HUES48 (cell line): ENCODE results near the gene TIPARP.
A peak's percentile ranks its signal among the peaks of the same experiment; 100 is the strongest.

ENCODE experiments used
- H3K27ac ChIP-seq: one replicate; pipeline ENCODE4 v1.7.0; 2013; ENCODE audit warnings: low read depth, low read length, inconsistent platforms
- H3K27me3 ChIP-seq: 2 replicates; pipeline ENCODE4 v1.6.1; 2013; ENCODE audit warnings: mild to moderate bottlenecking, low read length; ENCODE audit not compliant: control insufficient read depth, insufficient read depth
- H3K36me3 ChIP-seq: 2 replicates; pipeline ENCODE4 v1.6.1; 2013; ENCODE audit warnings: low read length; ENCODE audit not compliant: control insufficient read depth, insufficient read depth
- H3K4me1 ChIP-seq: 2 replicates; pipeline ENCODE4 v1.6.1; 2013; ENCODE audit warnings: mild to moderate bottlenecking, low read length; ENCODE audit not compliant: control insufficient read depth, insufficient read depth
- H3K4me3 ChIP-seq: 2 replicates; pipeline ENCODE4 v1.5.1; 2013; ENCODE audit warnings: mild to moderate bottlenecking, low read depth, low read length
- H3K9ac ChIP-seq: 2 replicates; pipeline ENCODE4 v1.6.1; 2013; ENCODE audit warnings: mild to moderate bottlenecking, low read depth, low read length, moderate library complexity
- H3K9me3 ChIP-seq: 2 replicates; pipeline ENCODE4 v1.6.1; 2013; ENCODE audit warnings: low read length; ENCODE audit not compliant: control insufficient read depth, insufficient read depth

TIPARP gene

DNA sequence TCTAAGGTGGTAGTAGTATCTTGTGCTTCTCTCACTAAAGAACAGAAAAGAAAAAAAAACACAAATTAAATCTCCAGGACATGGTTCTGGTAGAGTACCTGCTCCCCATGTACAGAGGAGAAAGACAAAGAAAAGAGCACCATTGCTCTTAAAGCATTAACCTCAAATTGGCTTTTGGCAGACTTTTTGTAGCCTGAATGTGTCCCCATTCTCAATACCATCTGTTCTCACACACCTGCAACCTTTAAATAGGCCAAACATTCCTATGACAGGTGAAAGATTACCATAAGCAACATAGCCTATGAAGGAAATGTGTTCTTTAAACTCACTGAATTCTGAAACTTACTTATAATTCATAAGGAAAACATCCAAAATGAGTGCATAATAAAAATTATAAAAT, 68.0 kb downstream of the TIPARP start:
- Histone ChIP-seq H3K27me3 (no peaks in the 10 kb centered on the region), H3K4me1 (no peaks in the 10 kb centered on the region), H3K9me3 (no peaks in the 10 kb centered on the region), H3K27ac (no peak overlapping the region), H3K9ac (no peak overlapping the region), H3K4me3 (no peak overlapping the region), H3K36me3 (no peaks in the 10 kb centered on the region)

DNA sequence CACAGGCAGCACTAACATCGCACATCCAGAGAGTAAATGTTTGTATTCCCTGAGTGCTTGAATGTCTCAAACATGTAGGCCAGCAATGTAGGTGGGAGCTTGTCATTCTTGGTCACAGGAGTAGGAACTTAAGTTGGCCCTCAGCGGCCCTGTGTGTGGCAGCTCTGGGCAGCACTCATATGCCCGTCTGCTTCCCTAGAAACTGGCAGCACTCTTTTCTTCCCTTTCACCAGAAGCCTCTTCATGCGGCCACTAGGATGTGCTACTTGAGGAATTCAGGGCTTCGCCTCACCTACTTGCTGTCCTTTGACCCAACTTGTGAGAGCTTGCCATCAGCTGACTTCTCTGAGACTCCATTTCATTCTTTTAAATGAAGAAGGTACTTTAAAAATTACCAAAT, 69.5 kb downstream of the TIPARP start:
- Histone ChIP-seq H3K36me3 (no peaks in the 10 kb centered on the region), H3K27ac (no peak overlapping the region), H3K27me3 (no peaks in the 10 kb centered on the region), H3K9me3 (no peaks in the 10 kb centered on the region), H3K4me3 (no peak overlapping the region), H3K9ac (no peak overlapping the region), H3K4me1 (0 out of 2 replicates have a peak, but pooled peaks cover under 1% of the 10 kb centered on the region)

DNA sequence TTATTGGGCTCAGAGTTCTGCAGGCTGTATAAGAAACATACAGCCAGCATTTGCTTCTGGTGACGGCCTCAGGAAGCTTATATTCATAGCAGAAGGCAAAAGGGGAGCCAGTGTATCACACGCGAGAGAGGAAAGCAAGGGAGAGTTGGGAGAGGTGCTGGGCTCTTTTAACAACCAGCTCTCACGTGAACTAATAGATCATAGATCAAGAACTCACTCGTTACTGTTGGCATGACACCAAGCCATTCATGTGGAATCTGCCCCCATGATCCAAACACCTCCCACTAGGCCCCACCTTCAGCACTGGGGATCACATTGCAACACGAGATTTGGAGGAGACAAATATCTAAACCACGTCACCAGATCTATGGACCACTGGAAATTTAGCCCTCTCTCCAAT, 70.2 kb downstream of the TIPARP start:
- Histone ChIP-seq H3K27ac (no peak overlapping the region), H3K4me3 (no peak overlapping the region), H3K27me3 (no peaks in the 10 kb centered on the region), H3K36me3 (no peaks in the 10 kb centered on the region), H3K9ac (no peak overlapping the region), H3K4me1 (peaks cover 8% of the 10 kb centered on the region), H3K9me3 (no peaks in the 10 kb centered on the region)

DNA sequence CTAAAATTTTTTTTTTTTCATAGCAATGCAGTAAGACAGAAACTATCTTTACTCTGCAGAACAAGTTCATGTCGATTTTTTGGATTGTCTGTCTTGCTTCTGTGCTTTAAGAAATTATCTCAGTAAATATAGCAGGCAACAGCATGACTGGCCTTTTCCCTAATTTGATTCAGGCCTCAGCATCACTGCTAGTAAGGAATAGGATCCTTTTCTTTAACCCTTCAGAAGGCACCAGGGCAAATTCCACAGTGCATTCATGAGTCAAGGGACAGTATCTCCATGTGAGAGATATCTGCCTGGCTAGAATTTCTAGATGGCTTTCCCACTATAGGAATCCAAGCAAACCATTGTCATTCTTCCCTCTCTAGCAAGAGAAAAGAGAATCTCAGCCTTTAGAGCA, 71.4 kb downstream of the TIPARP start:
- no peaks in the 10 kb centered on the region for H3K27me3 ChIP-seq
- H3K9me3 ChIP-seq = no peaks in the 10 kb centered on the region
- H3K4me1 ChIP-seq = peaks cover 20% of the 10 kb centered on the region
- H3K36me3 ChIP-seq = no peaks in the 10 kb centered on the region
- H3K4me3 ChIP-seq = no peak overlapping the region
- no peak overlapping the region for H3K27ac ChIP-seq
- H3K9ac ChIP-seq = no peak overlapping the region

DNA sequence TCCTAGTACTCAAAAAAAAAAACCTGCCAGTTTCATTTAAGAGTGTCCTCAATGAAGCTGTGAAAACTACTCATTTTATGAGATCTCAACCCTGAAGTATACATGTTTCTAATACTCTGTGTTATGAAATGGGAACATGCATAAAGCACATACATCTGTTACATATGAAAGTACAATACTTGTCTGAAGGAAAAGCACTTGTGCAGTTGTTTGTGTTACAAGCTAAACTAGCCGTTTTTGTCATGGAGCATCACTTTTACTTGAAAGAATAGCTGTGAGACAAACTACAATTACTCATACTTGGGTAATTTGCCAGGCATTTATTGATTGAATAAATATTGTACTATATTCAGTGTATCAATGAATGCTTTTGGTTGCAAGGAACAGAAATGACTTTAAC, 72.7 kb downstream of the TIPARP start:
- H3K9me3 ChIP-seq = no peaks in the 10 kb centered on the region
- H3K27ac ChIP-seq = no peak overlapping the region
- no peaks in the 10 kb centered on the region for H3K36me3 ChIP-seq
- H3K4me3 ChIP-seq = no peak overlapping the region
- H3K9ac ChIP-seq = no peak overlapping the region
- H3K4me1 ChIP-seq = peaks cover 32% of the 10 kb centered on the region
- no peaks in the 10 kb centered on the region for H3K27me3 ChIP-seq

DNA sequence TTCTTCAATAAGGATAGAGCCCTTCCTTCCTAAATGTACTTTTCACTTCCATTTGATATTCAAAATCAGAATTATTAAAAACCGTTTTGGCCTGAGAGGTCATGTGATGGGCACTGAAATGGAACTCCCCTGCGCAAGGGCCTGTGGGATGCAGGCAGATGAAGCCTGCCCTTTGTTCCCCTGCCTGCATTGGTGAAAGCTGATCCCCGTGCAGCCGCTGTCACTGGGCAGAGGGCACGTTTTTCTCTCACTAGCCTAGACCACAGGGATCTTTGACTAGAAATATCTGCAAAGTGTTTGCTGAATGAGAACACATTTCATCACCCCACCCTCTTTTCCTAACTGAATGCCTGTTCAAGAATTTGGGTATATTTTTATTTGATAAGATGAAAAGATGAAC, 74.9 kb downstream of the TIPARP start:
- no peak overlapping the region for H3K4me3 ChIP-seq
- H3K36me3 ChIP-seq = no peaks in the 10 kb centered on the region
- H3K9ac ChIP-seq = no peak overlapping the region
- no peak overlapping the region for H3K27ac ChIP-seq
- peaks cover 34% of the 10 kb centered on the region for H3K4me1 ChIP-seq
- no peaks in the 10 kb centered on the region for H3K27me3 ChIP-seq
- H3K9me3 ChIP-seq = no peaks in the 10 kb centered on the region

DNA sequence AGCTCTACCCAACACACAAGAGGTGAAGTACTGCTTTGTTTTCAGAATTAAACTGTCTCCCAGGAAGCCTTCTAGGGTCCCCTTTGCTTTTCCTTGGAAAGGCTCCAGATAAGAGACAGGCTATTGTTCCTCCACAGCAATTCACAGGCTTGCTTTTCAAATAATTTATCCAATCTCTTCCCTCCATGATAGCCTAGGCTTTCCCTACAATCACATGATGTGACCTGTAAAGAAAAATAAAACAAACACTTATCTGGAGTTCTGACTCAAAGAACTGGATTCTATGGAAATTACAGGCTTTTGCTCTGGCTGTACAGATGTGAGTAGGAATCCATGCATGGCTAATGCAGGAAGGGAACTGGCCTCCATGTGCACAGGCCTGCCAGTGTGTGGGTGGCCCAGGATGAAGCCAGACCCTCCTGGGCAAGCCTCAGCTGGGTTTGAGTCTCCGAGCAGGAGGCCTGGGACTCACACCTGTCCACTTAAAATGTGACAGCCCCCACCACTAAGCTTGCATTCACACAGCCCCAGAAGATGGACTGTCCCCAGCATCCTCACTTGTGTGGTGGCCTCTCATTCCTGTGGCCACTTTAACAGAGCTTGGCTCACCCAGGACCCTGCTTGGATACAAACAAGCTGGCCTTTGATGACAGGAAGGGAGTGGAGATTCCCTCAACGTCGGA, 75.9 kb downstream of the TIPARP start:
- Histone ChIP-seq H3K27ac (peak overlapping the region; percentile 79), H3K9me3 (no peaks in the 10 kb centered on the region), H3K36me3 (no peaks in the 10 kb centered on the region), H3K27me3 (no peaks in the 10 kb centered on the region), H3K9ac (peak overlapping the region; percentile 27; the same call in 1 of the 2 replicates), H3K4me1 (peaks cover 34% of the 10 kb centered on the region), H3K4me3 (peak overlapping the region; percentile 3; the same call in 1 of the 2 replicates)

DNA sequence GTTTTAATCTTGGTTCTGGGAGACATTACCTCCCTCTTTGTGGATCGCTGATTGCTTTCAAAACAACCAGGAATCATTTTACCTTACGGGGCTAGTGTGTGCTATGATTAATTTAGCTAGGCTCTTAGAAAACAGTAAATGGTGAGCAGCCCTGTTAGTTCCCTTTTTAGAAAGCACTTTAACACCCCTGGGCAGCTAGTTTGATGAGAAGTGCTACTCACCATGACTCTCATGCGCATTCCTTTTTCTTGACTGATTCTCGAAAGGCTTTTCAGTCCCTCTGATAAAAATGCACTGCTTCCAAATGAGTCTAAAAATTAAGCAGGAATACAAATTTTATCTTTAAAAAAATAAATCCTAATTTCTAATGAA, 76.5 kb downstream of the TIPARP start:
- Histone ChIP-seq H3K27me3 (no peaks in the 10 kb centered on the region), H3K27ac (peak overlapping the region; percentile 79), H3K9ac (peak overlapping the region; percentile 27; the same call in 1 of the 2 replicates), H3K4me3 (peak overlapping the region; percentile 3; the same call in 1 of the 2 replicates), H3K9me3 (no peaks in the 10 kb centered on the region), H3K36me3 (no peaks in the 10 kb centered on the region), H3K4me1 (peaks cover 34% of the 10 kb centered on the region)

DNA sequence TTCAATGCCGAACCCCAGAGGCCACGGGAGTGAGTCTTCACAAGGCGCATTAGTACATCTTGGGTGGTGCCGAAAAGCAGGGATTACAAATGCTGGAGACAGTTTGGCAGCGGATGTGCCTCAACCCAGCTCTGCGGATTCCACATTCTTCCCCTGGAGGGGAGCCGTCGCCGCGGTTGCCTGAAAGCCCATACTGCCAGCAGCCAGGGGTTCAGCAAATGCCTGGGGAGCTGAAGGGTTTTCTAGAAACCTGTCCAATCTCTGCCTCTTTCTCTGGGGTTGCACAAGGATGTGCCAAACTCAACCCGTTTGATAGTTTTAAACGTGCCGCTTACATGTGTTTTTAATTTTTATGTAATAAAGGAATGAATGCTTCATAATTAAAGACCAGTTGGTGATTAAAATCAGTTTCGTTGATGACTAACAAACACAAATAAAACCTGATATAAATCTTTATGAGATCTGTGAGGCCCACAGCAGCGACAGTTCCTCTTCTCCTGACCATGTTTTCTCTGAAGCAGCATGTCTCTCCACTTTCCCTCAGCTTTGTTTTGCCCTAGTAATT, 77.2 kb downstream of the TIPARP start:
- H3K27ac ChIP-seq = peak overlapping the region; percentile 79
- peaks cover 34% of the 10 kb centered on the region for H3K4me1 ChIP-seq
- H3K4me3 ChIP-seq = 0 out of 2 replicates have a peak overlapping the region, but pooled peaks have one; percentile 3
- H3K9ac ChIP-seq = peak overlapping the region; percentile 27; the same call in 1 of the 2 replicates
- no peaks in the 10 kb centered on the region for H3K9me3 ChIP-seq
- H3K36me3 ChIP-seq = no peaks in the 10 kb centered on the region
- H3K27me3 ChIP-seq = no peaks in the 10 kb centered on the region
